SK-N-SH (cell line): Measurements from ENCODE around the gene C1orf141. TPM values are rescaled to one million over a fixed set of nuclear protein-coding genes. Genes with fewer than 3 reads are reported as not detected.

ENCODE experiments used
- CTCF ChIA-PET: fragments of 300-600, 350-600 bp; formaldehyde crosslinking; extraction: SDS; loops from one replicate; lab custom pipeline; 2021; lab: Yijun Ruan, JAX
- POLR2A ChIA-PET: fragments of 350-600 bp; sonication (Branson Sonifier 250); formaldehyde crosslinking; extraction: SDS; loops from one replicate; lab custom pipeline; 2020; ENCODE audit warnings: antibody characterized with exemption, inconsistent platforms; lab: Yijun Ruan, JAX
- DNase-seq: peaks from one replicate; pipeline ENCODE4 v3.0.0; 2012
- H2AFZ ChIP-seq: fragments of 200-600 bp; sonication (generic); 2 replicates; pipeline ENCODE4 v1.8.1; 2016; ENCODE audit warnings: antibody characterized with exemption, mild to moderate bottlenecking, low read depth
- H3F3A ChIP-seq: fragments of 200-600 bp; sonication (generic); replicated peaks from 2 replicates; pipeline ENCODE3; 2016; ENCODE audit warnings: antibody characterized with exemption, mild to moderate bottlenecking; ENCODE audit not compliant: insufficient read depth
- H3K27ac ChIP-seq, 2 experiments: fragments of 200-500 bp in 1 of 2; fragments of 200-600 bp in 1 of 2; sonication (Bioruptor generic) in 1 of 2; sonication (generic), shearing (Covaris generic) in 1 of 2; 2 replicates each; pipeline versions ENCODE4 v1.5.1 to v1.6.1; 2014 to 2016; ENCODE audit warnings: low read depth in 2 of 2, inconsistent platforms in 1 of 2, low read length in 1 of 2, mild to moderate bottlenecking in 1 of 2, mixed read lengths in 1 of 2
- H3K27me3 ChIP-seq: fragments of 200-600 bp; sonication (generic), shearing (Covaris generic); 2 replicates; pipeline ENCODE4 v1.6.1; 2016; ENCODE audit warnings: mixed run types; ENCODE audit not compliant: insufficient read depth
- H3K36me3 ChIP-seq, 2 experiments: fragments of 200-500 bp in 1 of 2; fragments of 200-600 bp in 1 of 2; sonication (Bioruptor generic) in 1 of 2; sonication (generic) in 1 of 2; replicated peaks in 1 of 2; 2 replicates each; pipeline versions ENCODE3 to v1.5.1; 2014 to 2016; ENCODE audit warnings: low read length in 1 of 2, mild to moderate bottlenecking in 1 of 2; ENCODE audit not compliant: insufficient read depth in 2 of 2, control insufficient read depth in 1 of 2
- H3K4me1 ChIP-seq, 2 experiments: fragments of 200-500 bp in 1 of 2; fragments of 200-600 bp in 1 of 2; sonication (Bioruptor generic) in 1 of 2; sonication (generic), shearing (Covaris generic) in 1 of 2; 2 replicates each; pipeline versions ENCODE4 v1.5.1 to v1.6.1; 2014 to 2016; ENCODE audit warnings: low read depth in 1 of 2, low read length in 1 of 2, mixed run types in 1 of 2; ENCODE audit not compliant: insufficient read depth in 2 of 2, control insufficient read depth in 1 of 2
- H3K4me2 ChIP-seq: fragments of 200-600 bp; sonication (generic), shearing (Covaris generic); 2 replicates; pipeline ENCODE4 v1.6.1; 2017; ENCODE audit warnings: mixed run types
- H3K4me3 ChIP-seq, 2 experiments: fragments of 200-500 bp in 1 of 2; fragments of 200-600 bp in 1 of 2; sonication (Bioruptor generic) in 1 of 2; sonication (generic), shearing (Covaris generic) in 1 of 2; 2 replicates each; pipeline versions ENCODE4 v1.5.1 to v1.8.1; 2014 to 2016; ENCODE audit warnings: low read depth in 2 of 2, inconsistent platforms in 1 of 2, low read length in 1 of 2, mild to moderate bottlenecking in 1 of 2, mixed read lengths in 1 of 2, moderate library complexity in 1 of 2
- H3K79me2 ChIP-seq: fragments of 200-600 bp; sonication (generic); 2 replicates; pipeline ENCODE4 v1.8.1; 2017; ENCODE audit warnings: mild to moderate bottlenecking; ENCODE audit not compliant: insufficient read depth
- H3K9ac ChIP-seq: fragments of 200-600 bp; sonication (generic); 2 replicates; pipeline ENCODE4 v1.6.1; 2017; ENCODE audit warnings: mixed run types
- H3K9me2 ChIP-seq: fragments of 200-600 bp; sonication (generic); 2 replicates; pipeline ENCODE4 v1.6.1; 2017; ENCODE audit warnings: mixed run types
- H3K9me3 ChIP-seq: fragments of 200-600 bp; sonication (generic); 2 replicates; pipeline ENCODE4 v1.6.1; 2017; ENCODE audit warnings: mixed run types, mild to moderate bottlenecking, moderate library complexity
- H4K20me1 ChIP-seq: fragments of 200-600 bp; sonication (generic); 2 replicates; pipeline ENCODE4 v1.6.1; 2017; ENCODE audit warnings: mild to moderate bottlenecking, mixed run types; ENCODE audit not compliant: insufficient read depth
- CHD2 ChIP-seq: fragments of 150-350 bp; IDR thresholded peaks from 2 replicates; pipeline ENCODE4 v1.6.1; 2018; ENCODE audit warnings: low read length; ENCODE audit not compliant: partially characterized antibody
- ELF1 ChIP-seq: IDR thresholded peaks from 2 replicates; pipeline ENCODE4 v1.4.0; 2012
- EP300 ChIP-seq, 2 experiments: IDR thresholded peaks; 2 replicates each; pipeline versions ENCODE4 v1.4.0 to v1.6.1; 2012; ENCODE audit warnings: borderline replicate concordance in 1 of 2, low read depth in 1 of 2, low read length in 1 of 2
- FOSL2 ChIP-seq: IDR thresholded peaks from 2 replicates; pipeline ENCODE4 v1.4.0; 2012; ENCODE audit warnings: low read depth, mild to moderate bottlenecking, moderate library complexity, borderline replicate concordance
- GABPA ChIP-seq: IDR thresholded peaks from 2 replicates; pipeline ENCODE4 v1.4.0; 2012; ENCODE audit warnings: low read depth, mild to moderate bottlenecking
- GATA2 ChIP-seq: sonication (generic); formaldehyde crosslinking; IDR thresholded peaks from 2 replicates; pipeline ENCODE4 v1.5.0; 2020; ENCODE audit warnings: mild to moderate bottlenecking, missing genetic modification reagents
- MAX ChIP-seq: IDR thresholded peaks from 2 replicates; pipeline ENCODE4 v1.4.0; 2012; ENCODE audit warnings: low read depth
- NFIC ChIP-seq: IDR thresholded peaks from 2 replicates; pipeline ENCODE4 v1.4.0; 2012; ENCODE audit warnings: borderline replicate concordance
- REST ChIP-seq: IDR thresholded peaks from 2 replicates; pipeline ENCODE4 v1.6.1; 2012; ENCODE audit warnings: mild to moderate bottlenecking, low read depth, low read length, moderate library complexity
- RFX5 ChIP-seq: IDR thresholded peaks from 2 replicates; pipeline ENCODE4 v1.6.1; 2012; ENCODE audit warnings: mild to moderate bottlenecking, improper control_type of control experiment, low read length
- SIN3A ChIP-seq: IDR thresholded peaks from 2 replicates; pipeline ENCODE4 v1.6.1; 2012; ENCODE audit warnings: low read depth, mild to moderate bottlenecking, low read length, moderate library complexity, borderline replicate concordance
- SMC3 ChIP-seq: IDR thresholded peaks from 2 replicates; pipeline ENCODE4 v1.6.1; 2012; ENCODE audit warnings: low read depth, low read length, improper control_type of control experiment
- USF1 ChIP-seq: IDR thresholded peaks from 2 replicates; pipeline ENCODE4 v1.4.0; 2012; ENCODE audit warnings: low read depth, borderline replicate concordance
- USF2 ChIP-seq: fragments of 150-350 bp; IDR thresholded peaks from 2 replicates; pipeline ENCODE4 v1.6.1; 2017; ENCODE audit warnings: antibody characterized with exemption, low read length, low read depth, borderline replicate concordance
- ZBTB33 ChIP-seq: IDR thresholded peaks from 2 replicates; pipeline ENCODE4 v1.4.0; 2012; ENCODE audit warnings: low read depth, borderline replicate concordance
- WGBS: methylation state at CpG from one replicate; pipeline ENCODE4 v1.1.6; 2017; ENCODE audit warnings: low lambda C conversion rate; 5-methylcytosine and 5-hydroxymethylcytosine counted together
- polyA plus RNA-seq, 3 experiments: library from polyadenylated mRNA; depleted of rRNA; stranded (reverse); fragments of >200 nt; gene quantifications; 2 replicates each; pipeline ENCODE4 v1.2.3, GENCODE V29; 2012

C1orf141 gene
- polyA plus RNA-seq, 1 of the 3 experiments (the other 2 are of a cell fraction): not detected

- no peak for TF ChIP-seq SMC3
- TF ChIP-seq NFIC: peak; percentile 47; the same call in 1 of the 2 replicates
- no peak for TF ChIP-seq USF1
- TF ChIP-seq, all 33 proteins: peak for 11
These were observed 74.0 kb downstream of the C1orf141 start (continued) for GRCh38 chr1:67060811-67061218.

GRCh38 chr1:67059346-67059745, 75.4 kb downstream of the C1orf141 start:
- TF ChIP-seq GABPA (no peak), USF1 (no peak), RFX5 (no peak), MAX (no peak), ZBTB33 (no peak), REST (no peak), EP300 (IDR thresholded peaks at IDR 0.05; ENCODE audit: borderline replicate concordance in 1 of 2, low read depth in 1 of 2, low read length in 1 of 2) (no peak), GATA2 (CRISPR knock-in tag) (no peak), CHD2 (no peak), SIN3A (no peak), ELF1 (no peak), NFIC (no peak), SMC3 (no peak), USF2 (no peak), FOSL2 (no peak)
- Histone ChIP-seq H3K36me3 (no peaks in the 10 kb centered on the region), H3K9ac (no peak overlapping the region), H3K27ac (no peak overlapping the region), H3F3A (peaks cover 7% of the 10 kb centered on the region), H3K4me3 (no peak overlapping the region), H3K79me2 (no peaks in the 10 kb centered on the region), H3K4me2 (no peak overlapping the region), H2AFZ (no peak overlapping the region), H3K4me1 (0 out of 4 replicates have a peak, but pooled peaks cover 0 to 5% of the 10 kb centered on the region in 2 experiments), H3K9me3 (no peaks in the 10 kb centered on the region), H4K20me1 (no peaks in the 10 kb centered on the region), H3K27me3 (no peaks in the 10 kb centered on the region), H3K9me2 (no peaks in the 10 kb centered on the region)
- CTCF ChIA-PET: no interaction called here
- 85% methylated on average over 1 of the region's 1 CpG for WGBS
- DNase-seq: no peak
- POLR2A ChIA-PET: no interaction called here
